GM23248 (cell line): ENCODE results near the gene NTN3.

Source experiments
- EZH2 ChIP-seq: fragments of 200-600 bp; sonication (generic); IDR thresholded peaks from 2 replicates; pipeline ENCODE4 v1.6.1; 2018; ENCODE audit warnings: antibody characterized with exemption, mild to moderate bottlenecking; ENCODE audit not compliant: insufficient read depth, poor library complexity, severe bottlenecking
- EZH2phosphoT487 ChIP-seq: fragments of 200-600 bp; sonication (generic); IDR thresholded peaks from 2 replicates; pipeline ENCODE4 v1.6.1; 2018; ENCODE audit warnings: antibody characterized with exemption, moderate library complexity, mild to moderate bottlenecking, low read depth; ENCODE audit not compliant: insufficient read depth

DNA sequence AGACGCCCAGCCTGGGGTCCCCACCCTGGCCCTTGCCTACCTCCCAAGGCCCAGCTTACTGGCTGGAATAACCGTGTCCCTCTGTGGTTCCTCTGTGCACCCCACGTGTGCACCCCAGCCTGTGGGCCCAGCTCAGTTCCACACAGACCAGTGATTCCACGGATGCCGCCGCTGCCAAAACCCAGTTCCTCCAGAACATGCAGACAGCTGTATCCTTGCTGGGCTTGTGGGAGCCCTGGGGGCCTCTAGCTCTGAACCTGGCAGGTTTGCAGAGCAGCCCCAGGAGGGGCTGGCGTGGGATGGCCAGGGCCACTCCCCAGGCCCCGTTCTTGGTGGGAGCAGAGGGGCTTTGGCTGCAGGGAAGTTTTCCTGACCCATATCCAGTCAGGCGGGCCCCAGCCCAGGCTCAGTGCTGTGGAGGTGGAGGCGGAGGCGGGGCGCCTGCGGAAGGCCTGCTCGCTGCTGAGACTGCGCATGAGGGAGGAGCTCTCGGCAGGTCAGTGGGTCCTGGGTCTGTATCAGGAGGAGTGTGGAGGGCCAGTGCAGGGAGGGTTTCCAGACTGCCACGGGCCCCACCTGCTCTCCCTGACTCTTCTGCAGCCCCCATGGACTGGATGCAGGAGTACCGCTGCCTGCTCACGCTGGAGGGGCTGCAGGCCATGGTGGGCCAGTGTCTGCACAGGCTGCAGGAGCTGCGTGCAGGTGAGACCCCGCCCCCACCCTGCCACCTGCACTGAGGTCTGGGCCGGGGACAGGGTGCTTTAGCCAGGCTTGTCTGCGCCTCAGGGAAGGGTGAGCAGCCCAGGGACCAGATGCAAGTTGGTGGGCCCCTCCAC is 8.8 kb upstream of the NTN3 start:
- TF ChIP-seq EZH2 (no peak), EZH2phosphoT487 (no peak)
